Measurements from ENCODE around the gene PLEKHA5.
"Not testable (repeated sequence)": the region's sequence is repeated elsewhere in the genome, so short reads cannot be mapped to it uniquely, and the experiment has no call there.

PLEKHA5 gene

GRCh38 chr12:19392644-19393043 lies 263.1 kb downstream of the PLEKHA5 start:
- H3K27ac ChIP-seq (ENCODE audit: insufficient read depth, low read depth, low read length, poor library complexity, severe bottlenecking); H3K9me3 ChIP-seq (ENCODE audit: control insufficient read depth, low read length); H3K36me3 ChIP-seq (ENCODE audit: control insufficient read depth, insufficient read depth, low read length); H3K4me3 ChIP-seq (ENCODE audit: insufficient read depth, low read depth, low read length); H3K4me1 ChIP-seq (ENCODE audit: control insufficient read depth, insufficient read depth, low read length); H3K27me3 ChIP-seq (ENCODE audit: control insufficient read depth, insufficient read depth, low read length, poor library complexity, severe bottlenecking): not testable (repeated sequence)
- 93 to 96% methylated on average over 6 to 7 of the region's 8 CpGs for WGBS, 2 experiments

- Histone ChIP-seq H3K4me1 (ENCODE audit: control insufficient read depth, insufficient read depth, low read length) (no peaks in the 10 kb centered on the region), H3K9me3 (ENCODE audit: control insufficient read depth, low read length) (no peaks in the 10 kb centered on the region), H3K27me3 (ENCODE audit: control insufficient read depth, insufficient read depth, low read length, poor library complexity, severe bottlenecking) (no peaks in the 10 kb centered on the region), H3K27ac (ENCODE audit: insufficient read depth, low read depth, low read length, poor library complexity, severe bottlenecking) (no peak overlapping the region), H3K4me3 (ENCODE audit: insufficient read depth, low read depth, low read length) (no peak overlapping the region), H3K36me3 (ENCODE audit: control insufficient read depth, insufficient read depth, low read length) (no peaks in the 10 kb centered on the region)
- WGBS, 2 experiments, result 90% methylated on average over 2 of the region's 2 CpGs; no CpG with 5 or more reads in 1 of the 2 experiments
Observed at GRCh38 chr12:19394385-19394784, 264.9 kb downstream of the PLEKHA5 start.

GRCh38 chr12:19397534-19397933 lies 268.0 kb downstream of the PLEKHA5 start:
- H3K36me3 ChIP-seq (ENCODE audit: control insufficient read depth, insufficient read depth, low read length), result no peaks in the 10 kb centered on the region
- H3K9me3 ChIP-seq (ENCODE audit: control insufficient read depth, low read length), result no peaks in the 10 kb centered on the region
- no peaks in the 10 kb centered on the region for H3K27me3 ChIP-seq (ENCODE audit: control insufficient read depth, insufficient read depth, low read length, poor library complexity, severe bottlenecking)
- no peaks in the 10 kb centered on the region for H3K4me1 ChIP-seq (ENCODE audit: control insufficient read depth, insufficient read depth, low read length)
- no peak overlapping the region for H3K27ac ChIP-seq (ENCODE audit: insufficient read depth, low read depth, low read length, poor library complexity, severe bottlenecking)
- WGBS, 2 experiments, result 95 to 98% methylated on average over 4 of the region's 4 CpGs
- H3K4me3 ChIP-seq (ENCODE audit: insufficient read depth, low read depth, low read length), result no peak overlapping the region

- WGBS, 2 experiments, result 88 to 95% methylated on average over 5 to 6 of the region's 6 CpGs
- Histone ChIP-seq H3K27ac (ENCODE audit: insufficient read depth, low read depth, low read length, poor library complexity, severe bottlenecking) (no peak overlapping the region), H3K36me3 (ENCODE audit: control insufficient read depth, insufficient read depth, low read length) (no peaks in the 10 kb centered on the region), H3K4me3 (ENCODE audit: insufficient read depth, low read depth, low read length) (no peak overlapping the region), H3K27me3 (ENCODE audit: control insufficient read depth, insufficient read depth, low read length, poor library complexity, severe bottlenecking) (no peaks in the 10 kb centered on the region), H3K9me3 (ENCODE audit: control insufficient read depth, low read length) (no peaks in the 10 kb centered on the region), H3K4me1 (ENCODE audit: control insufficient read depth, insufficient read depth, low read length) (no peaks in the 10 kb centered on the region)
Observed at GRCh38 chr12:19398376-19399363, 269.1 kb downstream of the PLEKHA5 start.

GRCh38 chr12:19400649-19401285 lies 271.2 kb downstream of the PLEKHA5 start:
- not testable (repeated sequence) for H3K27me3 ChIP-seq (ENCODE audit: control insufficient read depth, insufficient read depth, low read length, poor library complexity, severe bottlenecking); H3K27ac ChIP-seq (ENCODE audit: insufficient read depth, low read depth, low read length, poor library complexity, severe bottlenecking); H3K36me3 ChIP-seq (ENCODE audit: control insufficient read depth, insufficient read depth, low read length); H3K9me3 ChIP-seq (ENCODE audit: control insufficient read depth, low read length); H3K4me3 ChIP-seq (ENCODE audit: insufficient read depth, low read depth, low read length); H3K4me1 ChIP-seq (ENCODE audit: control insufficient read depth, insufficient read depth, low read length)
- WGBS, 2 experiments, result 92 to 96% methylated on average over 8 to 9 of the region's 9 CpGs

- no peaks in the 10 kb centered on the region for H3K36me3 ChIP-seq (ENCODE audit: control insufficient read depth, insufficient read depth, low read length)
- 88 to 92% methylated on average over 6 of the region's 6 CpGs for WGBS, 2 experiments
- no peaks in the 10 kb centered on the region for H3K27me3 ChIP-seq (ENCODE audit: control insufficient read depth, insufficient read depth, low read length, poor library complexity, severe bottlenecking)
- no peak overlapping the region for H3K4me3 ChIP-seq (ENCODE audit: insufficient read depth, low read depth, low read length)
- H3K27ac ChIP-seq (ENCODE audit: insufficient read depth, low read depth, low read length, poor library complexity, severe bottlenecking), result no peak overlapping the region
- no peaks in the 10 kb centered on the region for H3K4me1 ChIP-seq (ENCODE audit: control insufficient read depth, insufficient read depth, low read length)
- no peaks in the 10 kb centered on the region for H3K9me3 ChIP-seq (ENCODE audit: control insufficient read depth, low read length)
Observed at GRCh38 chr12:19402211-19402610, 272.7 kb downstream of the PLEKHA5 start.

GRCh38 chr12:19402743-19403431 lies 273.4 kb downstream of the PLEKHA5 start:
- Histone ChIP-seq H3K4me1 (ENCODE audit: control insufficient read depth, insufficient read depth, low read length) (no peaks in the 10 kb centered on the region), H3K36me3 (ENCODE audit: control insufficient read depth, insufficient read depth, low read length) (no peaks in the 10 kb centered on the region), H3K27me3 (ENCODE audit: control insufficient read depth, insufficient read depth, low read length, poor library complexity, severe bottlenecking) (no peaks in the 10 kb centered on the region), H3K27ac (ENCODE audit: insufficient read depth, low read depth, low read length, poor library complexity, severe bottlenecking) (no peak overlapping the region), H3K9me3 (ENCODE audit: control insufficient read depth, low read length) (no peaks in the 10 kb centered on the region), H3K4me3 (ENCODE audit: insufficient read depth, low read depth, low read length) (no peak overlapping the region)
- WGBS, 2 experiments, result 92 to 93% methylated on average over 4 of the region's 4 CpGs

GRCh38 chr12:19404242-19404880 lies 274.8 kb downstream of the PLEKHA5 start:
- 94 to 96% methylated on average over 16 of the region's 16 CpGs for WGBS, 2 experiments
- Histone ChIP-seq H3K4me1 (ENCODE audit: control insufficient read depth, insufficient read depth, low read length) (peaks cover 3% of the 10 kb centered on the region), H3K27ac (ENCODE audit: insufficient read depth, low read depth, low read length, poor library complexity, severe bottlenecking) (no peak overlapping the region), H3K4me3 (ENCODE audit: insufficient read depth, low read depth, low read length) (no peak overlapping the region), H3K27me3 (ENCODE audit: control insufficient read depth, insufficient read depth, low read length, poor library complexity, severe bottlenecking) (no peaks in the 10 kb centered on the region), H3K36me3 (ENCODE audit: control insufficient read depth, insufficient read depth, low read length) (no peaks in the 10 kb centered on the region), H3K9me3 (ENCODE audit: control insufficient read depth, low read length) (no peaks in the 10 kb centered on the region)

GRCh38 chr12:19409376-19409775 lies 279.8 kb downstream of the PLEKHA5 start:
- Histone ChIP-seq H3K27ac (ENCODE audit: insufficient read depth, low read depth, low read length, poor library complexity, severe bottlenecking) (no peak overlapping the region), H3K4me1 (ENCODE audit: control insufficient read depth, insufficient read depth, low read length) (peaks cover 4% of the 10 kb centered on the region), H3K36me3 (ENCODE audit: control insufficient read depth, insufficient read depth, low read length) (no peaks in the 10 kb centered on the region), H3K4me3 (ENCODE audit: insufficient read depth, low read depth, low read length) (no peak overlapping the region), H3K9me3 (ENCODE audit: control insufficient read depth, low read length) (no peaks in the 10 kb centered on the region), H3K27me3 (ENCODE audit: control insufficient read depth, insufficient read depth, low read length, poor library complexity, severe bottlenecking) (no peaks in the 10 kb centered on the region)
- 41% methylated on average over 3 of the region's 3 CpGs; no CpG with 5 or more reads in 1 of the 2 experiments for WGBS, 2 experiments

Measured in ectodermal cell (in vitro differentiated cells).